Activated CD8-positive, alpha-beta memory T cell treated with anti-CD3 and anti-CD28 coated beads for 24 hours (primary cell): Measurements from ENCODE around the gene UBFD1.
"Not testable (repeated sequence)": the region's sequence is repeated elsewhere in the genome, so short reads cannot be mapped to it uniquely, and the experiment has no call there.

Experiments used
- DNase-seq: peaks from one replicate; pipeline ENCODE4 v3.0.0-alpha.2; 2020

UBFD1 gene

GRCh38 chr16:23610905-23611304, 53.4 kb downstream of the UBFD1 start:
- DNase-seq, result not testable (repeated sequence)

GRCh38 chr16:23611936-23612335, 54.4 kb downstream of the UBFD1 start:
- DNase-seq, result no peak

GRCh38 chr16:23615805-23616204, 58.3 kb downstream of the UBFD1 start:
- DNase-seq, result no peak
